ENCODE data around the gene PRR7.

The PRR7 gene

DNA sequence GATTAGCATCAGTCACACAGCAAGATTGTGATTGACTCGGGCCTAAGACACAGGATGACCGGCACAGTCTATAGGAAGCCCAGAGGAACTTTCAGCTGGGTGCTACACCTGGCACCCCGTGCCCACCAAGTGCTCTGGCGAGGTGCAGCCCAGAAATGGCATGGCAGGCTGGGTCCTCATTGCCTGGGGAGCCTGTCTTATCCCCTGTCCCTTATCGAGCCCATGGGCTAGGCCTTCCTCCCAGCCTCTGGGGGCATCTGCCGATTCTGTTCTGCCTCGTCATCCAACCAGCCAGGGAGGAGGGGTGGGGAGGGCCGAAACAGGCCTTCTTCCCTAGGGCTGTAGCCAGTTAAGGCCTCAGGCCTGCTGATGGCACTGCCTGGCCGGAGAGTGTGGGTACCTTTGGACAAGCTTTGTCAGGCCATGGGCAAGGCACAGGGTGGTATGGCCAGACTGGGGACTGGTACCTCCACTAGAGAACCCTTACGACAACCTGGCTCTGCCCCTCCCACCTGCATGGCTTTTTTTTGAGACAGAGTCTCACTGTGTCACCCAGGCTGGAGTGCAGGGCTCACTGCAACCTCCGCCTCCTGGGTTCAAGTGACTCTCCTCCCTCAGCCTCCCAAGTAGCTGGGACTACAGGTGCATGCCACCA lies 18.6 kb upstream of the PRR7 start:
- TF ChIP-seq RAD21 (IDR thresholded peaks at IDR 0.05; ENCODE audit: low read depth): no peak
- TF ChIP-seq CEBPB (IDR thresholded peaks at IDR 0.05): no peak
- TF ChIP-seq TCF12 (IDR thresholded peaks at IDR 0.05; ENCODE audit: low read depth): no peak
- no peak for TF ChIP-seq ZBTB7A (IDR thresholded peaks at IDR 0.05; ENCODE audit: low read depth)
- no peak for TF ChIP-seq YY1 (IDR thresholded peaks at IDR 0.05; ENCODE audit: low read depth)

- TF ChIP-seq RAD21 (IDR thresholded peaks at IDR 0.05; ENCODE audit: low read depth) (no peak), TEAD4 (IDR thresholded peaks at IDR 0.05) (no peak), YY1 (IDR thresholded peaks at IDR 0.05; ENCODE audit: low read depth) (no peak), NFIC (IDR thresholded peaks at IDR 0.05) (no peak), MAX (IDR thresholded peaks at IDR 0.05) (no peak)
- TF ChIP-seq, protein P1, sequence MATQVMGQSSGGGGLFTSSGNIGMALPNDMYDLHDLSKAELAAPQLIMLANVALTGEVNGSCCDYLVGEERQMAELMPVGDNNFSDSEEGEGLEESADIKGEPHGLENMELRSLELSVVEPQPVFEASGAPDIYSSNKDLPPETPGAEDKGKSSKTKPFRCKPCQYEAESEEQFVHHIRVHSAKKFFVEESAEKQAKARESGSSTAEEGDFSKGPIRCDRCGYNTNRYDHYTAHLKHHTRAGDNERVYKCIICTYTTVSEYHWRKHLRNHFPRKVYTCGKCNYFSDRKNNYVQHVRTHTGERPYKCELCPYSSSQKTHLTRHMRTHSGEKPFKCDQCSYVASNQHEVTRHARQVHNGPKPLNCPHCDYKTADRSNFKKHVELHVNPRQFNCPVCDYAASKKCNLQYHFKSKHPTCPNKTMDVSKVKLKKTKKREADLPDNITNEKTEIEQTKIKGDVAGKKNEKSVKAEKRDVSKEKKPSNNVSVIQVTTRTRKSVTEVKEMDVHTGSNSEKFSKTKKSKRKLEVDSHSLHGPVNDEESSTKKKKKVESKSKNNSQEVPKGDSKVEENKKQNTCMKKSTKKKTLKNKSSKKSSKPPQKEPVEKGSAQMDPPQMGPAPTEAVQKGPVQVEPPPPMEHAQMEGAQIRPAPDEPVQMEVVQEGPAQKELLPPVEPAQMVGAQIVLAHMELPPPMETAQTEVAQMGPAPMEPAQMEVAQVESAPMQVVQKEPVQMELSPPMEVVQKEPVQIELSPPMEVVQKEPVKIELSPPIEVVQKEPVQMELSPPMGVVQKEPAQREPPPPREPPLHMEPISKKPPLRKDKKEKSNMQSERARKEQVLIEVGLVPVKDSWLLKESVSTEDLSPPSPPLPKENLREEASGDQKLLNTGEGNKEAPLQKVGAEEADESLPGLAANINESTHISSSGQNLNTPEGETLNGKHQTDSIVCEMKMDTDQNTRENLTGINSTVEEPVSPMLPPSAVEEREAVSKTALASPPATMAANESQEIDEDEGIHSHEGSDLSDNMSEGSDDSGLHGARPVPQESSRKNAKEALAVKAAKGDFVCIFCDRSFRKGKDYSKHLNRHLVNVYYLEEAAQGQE (IDR thresholded peaks at IDR 0.05; ENCODE audit: low read depth): no peak
Measured at GRCh38 chr5:177428574-177429217, 17.9 kb upstream of the PRR7 start.

GRCh38 chr5:177429248-177430040 lies 17.2 kb upstream of the PRR7 start:
- TF ChIP-seq FOXM1 (IDR thresholded peaks at IDR 0.05; ENCODE audit: borderline replicate concordance, low read depth): no peak
- no peak for TF ChIP-seq EP300 (IDR thresholded peaks at IDR 0.05; ENCODE audit: borderline replicate concordance)
- no peak for TF ChIP-seq NFIC (IDR thresholded peaks at IDR 0.05)
- TF ChIP-seq TAF1 (IDR thresholded peaks at IDR 0.05; ENCODE audit: low read depth): no peak
- TF ChIP-seq, protein P1 (IDR thresholded peaks at IDR 0.05; ENCODE audit: low read depth): no peak
- TF ChIP-seq TCF12 (IDR thresholded peaks at IDR 0.05; ENCODE audit: low read depth): no peak
- no peak for TF ChIP-seq CEBPB (IDR thresholded peaks at IDR 0.05)
- TF ChIP-seq CREB1 (IDR thresholded peaks at IDR 0.05; ENCODE audit: low read depth): no peak
- TF ChIP-seq, protein P2, sequence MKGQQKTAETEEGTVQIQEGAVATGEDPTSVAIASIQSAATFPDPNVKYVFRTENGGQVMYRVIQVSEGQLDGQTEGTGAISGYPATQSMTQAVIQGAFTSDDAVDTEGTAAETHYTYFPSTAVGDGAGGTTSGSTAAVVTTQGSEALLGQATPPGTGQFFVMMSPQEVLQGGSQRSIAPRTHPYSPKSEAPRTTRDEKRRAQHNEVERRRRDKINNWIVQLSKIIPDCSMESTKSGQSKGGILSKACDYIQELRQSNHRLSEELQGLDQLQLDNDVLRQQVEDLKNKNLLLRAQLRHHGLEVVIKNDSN (IDR thresholded peaks at IDR 0.05): no peak
- TF ChIP-seq EGR1 (IDR thresholded peaks at IDR 0.05): no peak
- TF ChIP-seq MAX (IDR thresholded peaks at IDR 0.05): no peak
- TF ChIP-seq TEAD4 (IDR thresholded peaks at IDR 0.05): no peak
- no peak for TF ChIP-seq RAD21 (IDR thresholded peaks at IDR 0.05; ENCODE audit: low read depth)
- no peak for TF ChIP-seq ZBTB7A (IDR thresholded peaks at IDR 0.05; ENCODE audit: low read depth)
- TF ChIP-seq YY1 (IDR thresholded peaks at IDR 0.05; ENCODE audit: low read depth): no peak

GRCh38 chr5:177430140-177430951 lies 16.3 kb upstream of the PRR7 start:
- TF ChIP-seq CREB1 (IDR thresholded peaks at IDR 0.05; ENCODE audit: low read depth) (no peak), RAD21 (IDR thresholded peaks at IDR 0.05; ENCODE audit: low read depth) (no peak), EP300 (IDR thresholded peaks at IDR 0.05; ENCODE audit: borderline replicate concordance) (no peak), ZBTB7A (IDR thresholded peaks at IDR 0.05; ENCODE audit: low read depth) (no peak), TCF12 (IDR thresholded peaks at IDR 0.05; ENCODE audit: low read depth) (no peak), MAX (IDR thresholded peaks at IDR 0.05) (no peak), EGR1 (IDR thresholded peaks at IDR 0.05) (no peak)
- TF ChIP-seq, protein P2 (IDR thresholded peaks at IDR 0.05): no peak

DNA sequence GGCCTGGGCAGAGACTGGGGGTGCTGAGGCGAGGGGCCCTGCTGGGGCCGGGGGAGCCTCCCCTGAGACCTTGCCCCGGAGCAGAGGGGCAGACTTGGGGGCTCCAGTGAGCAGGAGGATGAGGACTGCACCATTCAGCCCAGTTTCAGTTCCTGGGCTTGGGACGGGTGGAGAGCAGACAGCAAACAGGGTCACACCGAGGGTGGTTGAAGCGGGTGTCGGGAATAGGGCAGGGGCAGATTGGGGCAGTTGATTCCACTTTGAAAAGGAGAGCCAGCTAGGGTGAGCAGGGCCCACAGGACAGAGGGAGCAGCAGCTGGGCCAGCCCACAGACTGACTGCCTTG lies 15.7 kb upstream of the PRR7 start:
- TF ChIP-seq EGR1 (IDR thresholded peaks at IDR 0.05) (no peak), FOXM1 (IDR thresholded peaks at IDR 0.05; ENCODE audit: borderline replicate concordance, low read depth) (no peak), TEAD4 (IDR thresholded peaks at IDR 0.05) (no peak), NFIC (IDR thresholded peaks at IDR 0.05) (no peak), EP300 (IDR thresholded peaks at IDR 0.05; ENCODE audit: borderline replicate concordance) (no peak), YY1 (IDR thresholded peaks at IDR 0.05; ENCODE audit: low read depth) (no peak), ZBTB7A (IDR thresholded peaks at IDR 0.05; ENCODE audit: low read depth) (no peak), RAD21 (IDR thresholded peaks at IDR 0.05; ENCODE audit: low read depth) (no peak), TCF12 (IDR thresholded peaks at IDR 0.05; ENCODE audit: low read depth) (no peak), MAX (IDR thresholded peaks at IDR 0.05) (no peak), TAF1 (IDR thresholded peaks at IDR 0.05; ENCODE audit: low read depth) (no peak), CEBPB (IDR thresholded peaks at IDR 0.05) (no peak), CREB1 (IDR thresholded peaks at IDR 0.05; ENCODE audit: low read depth) (no peak)
- TF ChIP-seq, protein P2 (IDR thresholded peaks at IDR 0.05): no peak
- TF ChIP-seq, protein P1 (IDR thresholded peaks at IDR 0.05; ENCODE audit: low read depth): no peak

Data from Ishikawa (cell line).